PFSK-1 (cell line): ENCODE measurements around the gene IL10RA.

Experiments used
- FOXP2 ChIP-seq: optimal IDR thresholded peaks from 2 replicates; pipeline ENCODE3; 2011; ENCODE audit warnings: borderline replicate concordance, control low read depth, inconsistent platforms; ENCODE audit not compliant: insufficient read depth; ENCODE audit errors: extremely low read length, extremely low read depth
- POLR2AphosphoS5 ChIP-seq: IDR thresholded peaks from 2 replicates; pipeline ENCODE4 v1.6.1; 2012; ENCODE audit warnings: low read depth, mild to moderate bottlenecking, control low read depth, low read length, moderate library complexity
- SIN3A ChIP-seq: IDR thresholded peaks from 2 replicates; pipeline ENCODE4 v1.6.1; 2012; ENCODE audit warnings: mild to moderate bottlenecking, low read length, moderate library complexity, borderline replicate concordance; ENCODE audit not compliant: insufficient read depth
- TAF1 ChIP-seq: IDR thresholded peaks from 2 replicates; pipeline ENCODE4 v1.6.1; 2012; ENCODE audit warnings: low read length, control low read depth, borderline replicate concordance; ENCODE audit not compliant: insufficient read depth
- TF ChIP-seq, protein P1 (sequence below), 2 experiments: IDR thresholded peaks; 2 replicates each; pipeline versions ENCODE4 v1.6.1 to v1.8.0; 2011 to 2012; ENCODE audit warnings: low read depth in 2 of 2, low read length in 2 of 2, control low read depth in 1 of 2, inconsistent platforms in 1 of 2, mild to moderate bottlenecking in 1 of 2, moderate library complexity in 1 of 2; ENCODE audit not compliant: insufficient read depth in 1 of 2

The IL10RA gene

DNA sequence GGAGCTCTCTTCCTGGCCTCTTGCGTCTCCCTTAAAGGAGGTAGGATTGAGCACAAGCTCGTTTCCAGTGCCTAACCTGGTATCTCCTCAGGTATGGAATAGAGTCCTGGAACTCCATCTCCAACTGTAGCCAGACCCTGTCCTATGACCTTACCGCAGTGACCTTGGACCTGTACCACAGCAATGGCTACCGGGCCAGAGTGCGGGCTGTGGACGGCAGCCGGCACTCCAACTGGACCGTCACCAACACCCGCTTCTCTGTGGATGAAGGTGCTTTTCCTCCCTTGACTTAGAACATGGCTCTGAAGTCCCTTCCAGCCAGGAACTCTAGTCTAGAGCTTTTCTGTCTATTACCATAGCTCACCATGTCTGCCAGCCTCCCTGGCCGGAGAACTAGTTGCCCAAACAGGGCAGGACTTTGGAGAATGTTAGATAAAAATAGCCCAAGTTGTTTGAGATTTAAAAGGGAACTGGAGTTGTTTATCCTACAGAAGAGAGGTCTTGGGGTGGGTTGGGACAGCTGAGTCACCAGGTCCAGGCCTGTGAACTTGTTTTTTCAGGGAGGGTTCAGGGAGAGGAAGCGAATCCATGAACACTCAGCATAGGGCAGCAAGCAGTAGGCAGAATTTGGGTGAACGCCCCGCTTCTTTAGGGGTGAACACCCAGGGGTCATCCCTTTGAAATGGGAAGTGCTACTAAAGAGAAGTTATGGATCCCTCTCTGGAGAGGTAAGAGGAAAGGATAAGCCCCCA is 3.3 kb downstream of the IL10RA start:
- TF ChIP-seq, protein P1, sequence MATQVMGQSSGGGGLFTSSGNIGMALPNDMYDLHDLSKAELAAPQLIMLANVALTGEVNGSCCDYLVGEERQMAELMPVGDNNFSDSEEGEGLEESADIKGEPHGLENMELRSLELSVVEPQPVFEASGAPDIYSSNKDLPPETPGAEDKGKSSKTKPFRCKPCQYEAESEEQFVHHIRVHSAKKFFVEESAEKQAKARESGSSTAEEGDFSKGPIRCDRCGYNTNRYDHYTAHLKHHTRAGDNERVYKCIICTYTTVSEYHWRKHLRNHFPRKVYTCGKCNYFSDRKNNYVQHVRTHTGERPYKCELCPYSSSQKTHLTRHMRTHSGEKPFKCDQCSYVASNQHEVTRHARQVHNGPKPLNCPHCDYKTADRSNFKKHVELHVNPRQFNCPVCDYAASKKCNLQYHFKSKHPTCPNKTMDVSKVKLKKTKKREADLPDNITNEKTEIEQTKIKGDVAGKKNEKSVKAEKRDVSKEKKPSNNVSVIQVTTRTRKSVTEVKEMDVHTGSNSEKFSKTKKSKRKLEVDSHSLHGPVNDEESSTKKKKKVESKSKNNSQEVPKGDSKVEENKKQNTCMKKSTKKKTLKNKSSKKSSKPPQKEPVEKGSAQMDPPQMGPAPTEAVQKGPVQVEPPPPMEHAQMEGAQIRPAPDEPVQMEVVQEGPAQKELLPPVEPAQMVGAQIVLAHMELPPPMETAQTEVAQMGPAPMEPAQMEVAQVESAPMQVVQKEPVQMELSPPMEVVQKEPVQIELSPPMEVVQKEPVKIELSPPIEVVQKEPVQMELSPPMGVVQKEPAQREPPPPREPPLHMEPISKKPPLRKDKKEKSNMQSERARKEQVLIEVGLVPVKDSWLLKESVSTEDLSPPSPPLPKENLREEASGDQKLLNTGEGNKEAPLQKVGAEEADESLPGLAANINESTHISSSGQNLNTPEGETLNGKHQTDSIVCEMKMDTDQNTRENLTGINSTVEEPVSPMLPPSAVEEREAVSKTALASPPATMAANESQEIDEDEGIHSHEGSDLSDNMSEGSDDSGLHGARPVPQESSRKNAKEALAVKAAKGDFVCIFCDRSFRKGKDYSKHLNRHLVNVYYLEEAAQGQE (IDR thresholded peaks at IDR 0.05; ENCODE audit: insufficient read depth in 1 of 2, low read depth in 2 of 2, low read length in 2 of 2), result no peak
- no peak for TF ChIP-seq SIN3A
- no peak for TF ChIP-seq TAF1
- no peak for TF ChIP-seq FOXP2
- TF ChIP-seq POLR2AphosphoS5, result no peak

- no peak for TF ChIP-seq TAF1
- TF ChIP-seq, protein P1 (IDR thresholded peaks at IDR 0.05; ENCODE audit: insufficient read depth in 1 of 2, low read depth in 2 of 2, low read length in 2 of 2), result no peak
- no peak for TF ChIP-seq POLR2AphosphoS5
- no peak for TF ChIP-seq FOXP2
- no peak for TF ChIP-seq SIN3A
Observed at GRCh38 chr11:117992136-117992535, 5.9 kb downstream of the IL10RA start.

GRCh38 chr11:117992620-117993019 is 6.4 kb downstream of the IL10RA start:
- TF ChIP-seq, protein P1 (IDR thresholded peaks at IDR 0.05; ENCODE audit: insufficient read depth in 1 of 2, low read depth in 2 of 2, low read length in 2 of 2), result no peak
- TF ChIP-seq SIN3A (no peak), TAF1 (no peak), FOXP2 (no peak), POLR2AphosphoS5 (no peak)

- no peak for TF ChIP-seq FOXP2
- TF ChIP-seq SIN3A, result no peak
- TF ChIP-seq, protein P1 (IDR thresholded peaks at IDR 0.05; ENCODE audit: insufficient read depth in 1 of 2, low read depth in 2 of 2, low read length in 2 of 2), result no peak
- no peak for TF ChIP-seq POLR2AphosphoS5
- no peak for TF ChIP-seq TAF1
Observed at GRCh38 chr11:117993988-117994745, 8.0 kb downstream of the IL10RA start.
